Heart left ventricle (tissue), 16 donors: ENCODE measurements around the gene CRACDL. TPM values are rescaled to one million over a fixed set of nuclear protein-coding genes. Genes with fewer than 3 reads are reported as not detected.

Experiments used
- ATAC-seq, 4 donors: fragments of 200-7000 bp; cut with Tn5 transposase; one replicate each; pipeline ENCODE4 v1.9.1; 2020 to 2022; ENCODE audit warnings: moderate library complexity in 4 of 4, mild to moderate bottlenecking in 3 of 4, moderate number of reproducible peaks in 1 of 4
- DNase-seq, 5 donors: peaks; one replicate each; pipeline ENCODE4 v3.0.0-alpha.2; 2020
- H3K27ac ChIP-seq, 12 donors: fragments of 200-600 bp; sonication (generic) in 4 of 12; one replicate each; pipeline versions ENCODE4 v1.5.0 to v1.8.0; 2016 to 2022; ENCODE audit warnings: mild to moderate bottlenecking in 2 of 12
- H3K27me3 ChIP-seq, 9 donors: fragments of 200-600 bp; sonication (generic) in 2 of 9; one replicate each; pipeline versions ENCODE4 v1.5.1 to v1.8.0; 2016 to 2022; ENCODE audit warnings: mild to moderate bottlenecking in 3 of 9
- H3K36me3 ChIP-seq, 9 donors: fragments of 200-600 bp; sonication (generic) in 2 of 9; one replicate each; pipeline versions ENCODE4 v1.5.0 to v1.8.0; 2018 to 2022; ENCODE audit warnings: mild to moderate bottlenecking in 2 of 9
- H3K4me1 ChIP-seq, 12 donors: fragments of 200-600 bp; sonication (generic) in 4 of 12; one replicate each; pipeline versions ENCODE4 v1.5.0 to v1.8.0; 2016 to 2022; ENCODE audit warnings: mild to moderate bottlenecking in 3 of 12
- H3K4me3 ChIP-seq, 12 donors: fragments of 200-600 bp; sonication (generic) in 4 of 12; one replicate each; pipeline versions ENCODE4 v1.5.0 to v1.8.0; 2017 to 2022; ENCODE audit warnings: mild to moderate bottlenecking in 9 of 12, moderate library complexity in 4 of 12
- H3K9me3 ChIP-seq, 12 donors: fragments of 200-600 bp; sonication (generic) in 4 of 12; one replicate each; pipeline versions ENCODE4 v1.5.0 to v1.8.0; 2016 to 2022; ENCODE audit warnings: mild to moderate bottlenecking in 1 of 12
- POLR2A ChIP-seq, 2 donors: fragments of 450-650 bp; IDR thresholded peaks; one replicate each; pipeline ENCODE4 v1.6.1; 2017; ENCODE audit warnings: antibody characterized with exemption in 2 of 2, mild to moderate bottlenecking in 2 of 2, moderate library complexity in 2 of 2
- WGBS, 4 donors: extraction: QIAGEN DNeasy Blood & Tissue Kit in 2 of 4; methylation state at CpG; one replicate each; pipeline versions ENCODE4 v1.1.5 to v1.1.7; 2013 to 2018; 5-methylcytosine and 5-hydroxymethylcytosine counted together
- intact Hi-C, 10 donors: fragments of 100-400 bp; cut with DNase I; formaldehyde crosslinking; loops; one replicate each; pipeline versions ENCODE4 v1.11.1 to v1.14.2; 2022
- polyA plus RNA-seq, 2 donors: library from polyadenylated mRNA; stranded (reverse); fragments of 200-250 nt; gene quantifications; one replicate each; pipeline ENCODE4 v1.2.3, GENCODE V29; 2013
- total RNA-seq, 9 donors: library from RNA; depleted of rRNA in 2 of 9; stranded (reverse); fragments of >200 nt in 2 of 9; fragmentation: NEBNext Ultra II Directional in 3 of 9; extraction: Animal tissue kit (Norgen Biotek cat#: 25700) in 3 of 9; gene quantifications; one replicate each; pipeline versions ENCODE4 v1.1.0 to v1.2.4, GENCODE V29; 2016 to 2023
- TF ChIP-seq, protein P1 (sequence below), 12 donors: fragments of 200-600 bp; sonication (generic) in 4 of 12; IDR thresholded peaks; one replicate each; pipeline versions ENCODE4 v1.5.0 to v1.8.0; 2018 to 2022; ENCODE audit warnings: antibody characterized with exemption in 12 of 12, mild to moderate bottlenecking in 5 of 12
- donor health status: ischemic (EF 13 %, LVEDD 7.1; RV severe dilation, severe dysfunction).
- donor health status: healthy with polysubstance abuse.
- donor health status: DM: no; HTN: yes; CAD: no.
- donor health status: DM: no; HTN: no; CAD: no.
- donor health status: ischemic (EF 25% LVEDD 6.9; RV normal size, moderate dysfunction).
- donor health status: ischemic (EF 25% LVEDD 5.7; RV mildly dilated, moderate dysfunction).
- donor health status: healthy.
- donor health status: DM: yes; HTN: yes; CAD: no.
- donor health status: ischemic (EF 35%, LVEDD 5.7; RV mildly dilated, moderate dysfunction).
- donor health status: nonischemic (EF 11% LVEDD 7.7; RV severe dilation, severe dysfunction).
- donor health status: DM: yes; HTN: yes; CAD: no.
- donor health status: PGD.
- donor health status: ischemic (EF 29% LVEDD 5.4; RV normal size, mild dysfunction).
- donor health status: nonischemic (EF 23%, LVEDD 6.1; RV moderate dilation, normal function).

The CRACDL gene
- total and polyA plus RNA-seq, 11 donors = 1.1 to 7.4 (median 2.9) TPM

DNA sequence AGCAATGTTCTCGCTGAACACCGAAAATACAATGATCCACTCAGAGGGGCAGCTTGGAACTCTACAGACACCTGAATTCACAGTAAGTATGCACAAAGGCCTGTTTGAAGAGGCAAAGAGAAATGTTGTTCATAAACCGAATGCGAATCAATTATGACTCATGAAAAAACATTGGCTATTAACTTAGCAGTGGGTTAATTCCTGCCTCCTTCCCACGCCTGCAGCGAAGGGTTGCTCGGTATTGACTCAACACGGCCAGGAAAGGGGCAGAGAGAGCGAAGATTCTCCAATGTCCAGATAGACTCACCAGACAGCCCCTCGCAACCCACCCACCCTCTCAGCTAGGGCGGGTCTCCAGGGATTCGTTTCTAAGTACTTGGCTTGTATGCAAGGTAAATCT lies 9.4 kb downstream of the CRACDL start:
- intact Hi-C loops = no loop called here
- no peaks in the 10 kb centered on the region for H3K4me1 ChIP-seq
- H3K4me3 ChIP-seq = no peak overlapping the region
- H3K27ac ChIP-seq = no peak overlapping the region
- ATAC-seq = no peak
- peaks cover 0 to 10% (median 0%) of the 10 kb centered on the region in 12 donors for H3K9me3 ChIP-seq
- WGBS, 4 donors = 84 to 87% (median 86%) methylated on average over 12 of the region's 12 CpGs
- H3K36me3 ChIP-seq = no peaks in the 10 kb centered on the region
- no peak for DNase-seq
- TF ChIP-seq, protein P1, sequence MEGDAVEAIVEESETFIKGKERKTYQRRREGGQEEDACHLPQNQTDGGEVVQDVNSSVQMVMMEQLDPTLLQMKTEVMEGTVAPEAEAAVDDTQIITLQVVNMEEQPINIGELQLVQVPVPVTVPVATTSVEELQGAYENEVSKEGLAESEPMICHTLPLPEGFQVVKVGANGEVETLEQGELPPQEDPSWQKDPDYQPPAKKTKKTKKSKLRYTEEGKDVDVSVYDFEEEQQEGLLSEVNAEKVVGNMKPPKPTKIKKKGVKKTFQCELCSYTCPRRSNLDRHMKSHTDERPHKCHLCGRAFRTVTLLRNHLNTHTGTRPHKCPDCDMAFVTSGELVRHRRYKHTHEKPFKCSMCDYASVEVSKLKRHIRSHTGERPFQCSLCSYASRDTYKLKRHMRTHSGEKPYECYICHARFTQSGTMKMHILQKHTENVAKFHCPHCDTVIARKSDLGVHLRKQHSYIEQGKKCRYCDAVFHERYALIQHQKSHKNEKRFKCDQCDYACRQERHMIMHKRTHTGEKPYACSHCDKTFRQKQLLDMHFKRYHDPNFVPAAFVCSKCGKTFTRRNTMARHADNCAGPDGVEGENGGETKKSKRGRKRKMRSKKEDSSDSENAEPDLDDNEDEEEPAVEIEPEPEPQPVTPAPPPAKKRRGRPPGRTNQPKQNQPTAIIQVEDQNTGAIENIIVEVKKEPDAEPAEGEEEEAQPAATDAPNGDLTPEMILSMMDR (IDR thresholded peaks at IDR 0.05) = no peak
- no peak for TF ChIP-seq POLR2A (IDR thresholded peaks at IDR 0.05)
- H3K27me3 ChIP-seq = peaks cover 0 to 7% (median 0%) of the 10 kb centered on the region in 9 donors

DNA sequence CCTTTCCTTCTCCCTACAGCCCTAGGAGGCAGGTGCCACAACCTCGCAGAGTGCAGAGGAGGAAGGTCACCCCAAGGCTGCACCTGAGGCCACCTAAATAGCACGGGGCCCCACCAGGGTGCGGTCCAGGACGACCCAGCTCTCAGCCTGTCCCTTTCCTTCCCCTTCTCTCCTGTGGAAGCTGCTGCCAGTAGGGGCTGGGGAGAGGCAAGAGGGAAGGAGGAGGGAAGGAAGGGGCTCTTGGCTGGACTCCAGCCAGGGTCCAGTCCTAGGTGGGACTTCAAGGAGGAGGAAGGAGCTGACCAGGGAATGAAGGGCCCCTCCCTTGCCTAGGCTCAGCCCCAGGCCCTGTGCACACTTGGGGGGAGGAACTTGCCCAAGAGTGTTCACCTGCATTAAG lies 11.1 kb downstream of the CRACDL start:
- H3K9me3 ChIP-seq = peaks cover 0 to 10% (median 0%) of the 10 kb centered on the region in 12 donors
- intact Hi-C loops = no loop called here
- DNase-seq (no peak), ATAC-seq (no peak)
- no peaks in the 10 kb centered on the region for H3K4me1 ChIP-seq
- H3K27me3 ChIP-seq = peaks cover 0 to 7% (median 0%) of the 10 kb centered on the region in 9 donors
- no peak for TF ChIP-seq POLR2A (IDR thresholded peaks at IDR 0.05)
- TF ChIP-seq, protein P1 (IDR thresholded peaks at IDR 0.05) = no peak
- no peak overlapping the region for H3K27ac ChIP-seq
- H3K4me3 ChIP-seq = no peak overlapping the region
- WGBS, 4 donors = 34 to 71% (median 54%) methylated on average over 4 of the region's 4 CpGs
- H3K36me3 ChIP-seq = no peaks in the 10 kb centered on the region

DNA sequence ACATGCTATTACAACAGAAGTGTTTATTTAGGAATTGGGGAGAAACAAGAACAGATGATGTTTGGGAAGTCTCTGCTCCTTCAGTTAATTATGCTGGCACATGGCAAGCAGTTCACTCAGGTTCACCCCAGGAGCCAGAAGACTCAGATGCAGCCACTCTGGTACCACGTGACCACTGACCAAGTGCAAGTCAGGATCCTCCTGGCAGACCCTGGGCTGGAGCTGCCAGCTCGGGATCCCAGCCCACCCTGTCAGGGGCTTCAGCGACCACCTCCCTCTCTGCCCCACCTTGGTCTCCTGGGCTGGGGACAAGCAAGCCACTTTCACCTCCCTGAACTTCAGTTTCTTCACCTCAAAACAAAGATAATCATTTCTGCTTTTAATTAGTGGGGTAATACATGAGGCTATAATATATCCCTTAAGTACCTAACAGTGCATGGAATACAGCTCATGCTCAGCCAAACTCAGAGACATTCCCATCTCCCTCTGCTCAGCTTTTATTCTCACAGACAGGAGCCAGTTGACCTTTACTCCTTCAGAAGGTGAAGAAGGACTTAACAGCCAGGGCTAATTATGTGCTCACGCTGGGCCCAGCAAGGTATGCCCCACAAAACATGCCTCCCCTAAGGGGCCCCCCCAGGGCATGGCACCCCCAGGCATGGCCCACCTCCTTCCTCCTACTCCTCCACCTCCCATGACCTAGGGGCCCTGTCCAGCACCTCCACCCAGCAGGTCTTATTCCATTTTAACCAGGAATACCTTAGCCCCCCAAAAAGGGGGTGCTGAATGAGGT lies 11.8 kb downstream of the CRACDL start:
- peaks cover 0 to 10% (median 0%) of the 10 kb centered on the region in 12 donors for H3K9me3 ChIP-seq
- peaks cover 0 to 7% (median 0%) of the 10 kb centered on the region in 9 donors for H3K27me3 ChIP-seq
- intact Hi-C loops = no loop called here
- ATAC-seq (no peak), DNase-seq (no peak)
- TF ChIP-seq, protein P1 (IDR thresholded peaks at IDR 0.05) = no peak
- TF ChIP-seq POLR2A (IDR thresholded peaks at IDR 0.05) = no peak
- H3K36me3 ChIP-seq = no peaks in the 10 kb centered on the region
- 83 to 88% (median 87%) methylated on average over 4 of the region's 4 CpGs for WGBS, 4 donors
- no peak overlapping the region for H3K4me3 ChIP-seq
- no peak overlapping the region for H3K27ac ChIP-seq
- H3K4me1 ChIP-seq = no peaks in the 10 kb centered on the region

DNA sequence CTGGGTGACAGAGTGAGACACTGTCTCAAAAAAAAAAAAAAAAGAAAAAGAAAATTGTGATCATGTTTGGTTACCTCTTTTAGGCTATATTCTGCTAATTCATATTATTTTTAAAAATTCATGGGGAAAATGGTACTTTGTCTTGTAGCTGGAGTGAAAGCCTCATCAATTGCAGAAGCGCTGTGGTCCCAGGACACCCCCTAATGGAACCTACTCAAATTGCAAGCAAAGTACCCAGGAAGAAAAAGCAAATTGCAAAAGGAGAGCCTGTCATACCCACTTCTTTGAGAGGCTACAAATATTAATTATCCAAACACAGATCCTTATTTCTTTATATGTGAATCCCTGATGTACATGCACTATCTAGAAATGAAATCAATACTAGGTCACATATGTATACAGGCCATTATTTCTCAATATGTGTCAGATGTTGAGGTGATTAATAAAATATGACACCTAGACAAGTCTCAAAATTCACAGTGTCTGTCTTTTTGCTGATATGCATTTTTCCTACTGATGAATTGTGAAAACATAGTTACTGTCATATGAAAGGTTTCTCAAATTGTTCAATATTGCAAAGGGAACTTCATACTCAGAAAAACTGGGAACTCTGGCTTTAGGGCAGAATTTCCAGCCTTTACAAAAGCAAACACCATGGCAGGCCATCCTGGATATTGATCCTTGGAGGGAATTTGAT lies 12.6 kb downstream of the CRACDL start:
- Histone ChIP-seq H3K9me3 (peaks cover 0 to 10% (median 0%) of the 10 kb centered on the region in 12 donors), H3K27ac (no peak overlapping the region), H3K4me3 (no peak overlapping the region), H3K4me1 (no peaks in the 10 kb centered on the region), H3K27me3 (peaks cover 0 to 7% (median 0%) of the 10 kb centered on the region in 9 donors), H3K36me3 (no peaks in the 10 kb centered on the region)
- ATAC-seq = no peak
- 68 to 80% (median 72%) methylated on average over 1 of the region's 1 CpG for WGBS, 4 donors
- intact Hi-C loops = no loop called here
- no peak for DNase-seq
- no peak for TF ChIP-seq POLR2A (IDR thresholded peaks at IDR 0.05)
- TF ChIP-seq, protein P1 (IDR thresholded peaks at IDR 0.05) = no peak
